GM12892 (cell line): ENCODE measurements around the gene CDH23.

Source experiments
- DNase-seq: peaks from one replicate; pipeline ENCODE4 v3.0.0; 2011; ENCODE audit not compliant: insufficient read length
- FAIRE-seq: peaks from 2 replicates; lab custom pipeline; 2011; peaks lifted over from hg19 to GRCh38; lab: Jason Lieb, UNC
- POLR2A ChIP-seq: IDR thresholded peaks from 2 replicates; pipeline ENCODE4 v1.6.1; 2011; ENCODE audit warnings: low read depth, low read length, control low read depth
- POLR2AphosphoS5 ChIP-seq: IDR thresholded peaks from 2 replicates; pipeline ENCODE4 v1.6.1; 2011; ENCODE audit warnings: low read depth, low read length, control low read depth
- TAF1 ChIP-seq: IDR thresholded peaks from 2 replicates; pipeline ENCODE4 v1.6.1; 2011; ENCODE audit warnings: low read depth, mild to moderate bottlenecking, control low read depth, low read length, borderline replicate concordance

Gene CDH23

DNA sequence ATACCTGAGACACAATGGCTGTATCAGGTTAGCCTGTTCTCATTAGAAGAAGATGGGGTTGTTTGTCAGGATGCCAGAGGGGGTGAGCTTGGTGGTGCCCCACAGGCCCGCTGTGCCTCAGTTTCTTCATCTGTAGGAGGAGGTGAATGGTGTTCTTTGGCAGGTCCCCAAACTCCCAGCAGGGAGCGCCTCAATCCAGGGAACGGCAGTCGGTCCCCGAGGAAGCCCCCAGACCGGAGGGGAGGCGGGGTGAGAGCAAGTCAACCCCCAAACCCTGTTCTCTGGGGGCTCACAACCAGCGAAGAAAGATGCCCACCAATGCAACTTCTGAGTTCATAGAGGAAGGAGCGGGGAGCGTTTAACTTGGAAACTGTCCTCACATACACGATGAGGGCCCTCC, 306.9 kb downstream of the CDH23 start:
- TF ChIP-seq POLR2AphosphoS5 (no peak), TAF1 (no peak), POLR2A (no peak)
- DNase-seq (no peak), FAIRE-seq (no peak)

DNA sequence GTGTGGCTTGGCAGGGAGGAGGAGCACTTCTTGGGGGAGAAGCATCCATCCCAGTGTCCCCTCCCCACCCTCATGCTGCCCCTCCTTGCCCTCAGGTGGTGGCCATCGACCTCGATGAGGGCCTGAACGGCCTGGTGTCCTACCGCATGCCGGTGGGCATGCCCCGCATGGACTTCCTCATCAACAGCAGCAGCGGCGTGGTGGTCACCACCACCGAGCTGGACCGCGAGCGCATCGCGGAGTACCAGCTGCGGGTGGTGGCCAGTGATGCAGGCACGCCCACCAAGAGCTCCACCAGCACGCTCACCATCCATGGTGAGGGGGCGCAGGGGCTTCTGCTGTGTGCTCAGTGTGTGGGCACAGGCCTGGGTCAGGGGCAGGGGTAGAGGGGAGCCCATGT, 308.1 kb downstream of the CDH23 start:
- no peak for FAIRE-seq
- no peak for TF ChIP-seq POLR2A
- no peak for TF ChIP-seq TAF1
- TF ChIP-seq POLR2AphosphoS5: no peak
- DNase-seq: no peak

DNA sequence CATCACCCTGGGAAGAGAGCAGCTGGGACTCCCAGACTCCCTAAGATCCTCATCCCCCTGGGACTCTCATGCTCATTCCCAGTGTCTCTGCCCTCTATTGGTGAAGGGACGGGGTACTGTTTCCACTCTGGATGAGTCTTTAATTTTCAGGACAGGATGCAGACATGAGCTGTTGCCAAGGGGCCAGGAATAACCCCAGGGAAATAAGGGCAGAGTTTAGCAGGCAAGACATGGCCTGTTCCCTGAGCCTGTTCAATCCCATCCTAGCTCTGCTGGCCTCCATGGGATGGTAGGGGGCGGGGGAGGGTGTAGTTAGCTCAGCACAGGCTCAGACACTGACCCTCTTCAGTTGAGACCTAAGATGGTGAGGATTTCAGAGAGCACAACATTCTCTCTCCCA, 308.9 kb downstream of the CDH23 start:
- DNase-seq (no peak), FAIRE-seq (no peak)
- TF ChIP-seq POLR2AphosphoS5 (no peak), POLR2A (no peak), TAF1 (no peak)

DNA sequence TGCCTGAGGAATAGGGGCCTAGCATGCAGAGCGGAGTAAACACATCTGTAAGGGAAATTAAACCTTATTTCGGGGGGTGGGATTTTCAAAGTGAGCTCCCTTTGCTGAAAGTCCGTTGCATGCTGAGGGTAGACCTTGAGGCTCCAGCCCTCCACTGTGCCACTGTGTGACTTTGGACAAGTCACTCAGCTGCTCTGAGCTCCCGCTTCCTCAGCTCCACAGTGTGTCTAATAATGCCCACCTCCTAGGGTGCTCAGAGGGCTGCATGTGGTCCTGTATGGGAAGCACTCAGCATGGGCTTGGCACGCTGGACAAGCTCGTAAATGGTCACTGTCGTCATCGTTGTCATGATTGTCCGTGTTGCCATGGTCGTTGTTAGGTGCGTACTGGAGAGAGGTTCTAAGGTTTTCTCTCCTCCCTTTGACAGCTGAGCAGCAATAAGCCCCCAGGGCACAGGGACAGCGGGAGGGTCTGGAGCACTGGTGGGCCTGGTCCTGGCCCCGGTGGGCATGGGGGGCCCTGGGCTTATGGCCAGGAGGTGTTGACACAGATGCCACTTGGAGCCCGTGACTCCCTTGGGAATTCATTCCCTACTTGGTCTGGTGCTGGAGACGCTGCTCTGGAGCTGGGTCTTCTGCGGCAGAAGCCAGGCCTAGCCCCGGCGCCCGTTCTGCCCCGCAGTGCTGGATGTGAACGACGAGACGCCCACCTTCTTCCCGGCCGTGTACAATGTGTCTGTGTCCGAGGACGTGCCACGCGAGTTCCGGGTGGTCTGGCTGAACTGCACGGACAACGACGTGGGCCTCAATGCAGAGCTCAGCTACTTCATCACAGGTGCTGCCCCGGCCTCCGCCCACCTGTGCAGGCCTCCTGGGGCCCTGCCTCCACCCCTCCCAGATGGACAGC, 309.7 kb downstream of the CDH23 start:
- TF ChIP-seq POLR2A (no peak), POLR2AphosphoS5 (no peak), TAF1 (no peak)
- FAIRE-seq (no peak), DNase-seq (no peak)

DNA sequence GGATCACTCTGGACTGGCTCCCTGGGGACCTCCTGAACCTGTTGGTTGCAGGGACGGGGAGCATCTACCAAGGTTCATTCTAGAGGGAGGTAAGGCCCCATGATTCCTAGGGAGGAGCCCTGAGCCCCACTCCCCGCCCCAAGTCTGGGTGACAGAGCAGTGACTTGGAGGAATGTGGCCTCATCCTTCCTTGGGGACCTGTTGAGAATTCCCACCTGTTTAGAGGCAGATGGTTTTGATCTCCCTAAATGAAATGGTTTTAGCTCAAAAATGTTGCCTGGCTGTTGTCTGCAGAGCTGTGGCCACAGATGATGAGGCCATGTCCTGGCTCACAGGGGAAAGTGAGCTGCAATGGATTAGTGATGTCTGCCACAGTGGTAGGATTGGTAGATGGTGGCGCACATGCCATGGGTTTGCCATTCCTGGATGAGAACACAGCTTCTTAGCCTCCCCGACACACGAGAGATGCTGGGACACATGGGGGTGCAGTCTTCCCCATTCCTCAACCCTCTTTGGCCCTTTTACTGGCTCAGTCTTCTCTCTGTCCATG, 310.6 kb downstream of the CDH23 start:
- TF ChIP-seq POLR2A (no peak), POLR2AphosphoS5 (no peak), TAF1 (no peak)
- no peak for FAIRE-seq
- DNase-seq: no peak

DNA sequence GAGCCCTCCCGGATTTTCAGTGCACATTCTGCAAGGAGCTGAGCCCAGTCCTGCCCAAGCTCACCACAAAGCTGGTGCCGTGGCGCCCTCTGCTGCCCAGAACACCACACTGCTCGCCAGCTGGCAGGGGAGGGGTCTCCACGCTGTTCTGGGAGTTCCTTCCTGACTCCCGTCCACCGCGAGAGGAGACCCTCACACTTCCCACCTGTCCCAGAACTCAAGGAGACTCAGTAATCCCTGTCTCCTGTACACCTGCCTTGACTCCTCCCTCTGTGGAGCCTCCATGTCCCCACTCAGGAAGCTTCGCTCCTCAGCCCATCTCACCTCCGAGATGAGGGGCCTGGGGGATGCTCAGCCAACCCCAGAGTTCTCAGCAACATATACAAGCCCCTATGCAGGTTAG, 311.6 kb downstream of the CDH23 start:
- peak; percentile 90 for FAIRE-seq
- TF ChIP-seq POLR2AphosphoS5 (no peak), POLR2A (no peak), TAF1 (no peak)
- DNase-seq: peak; percentile 68

DNA sequence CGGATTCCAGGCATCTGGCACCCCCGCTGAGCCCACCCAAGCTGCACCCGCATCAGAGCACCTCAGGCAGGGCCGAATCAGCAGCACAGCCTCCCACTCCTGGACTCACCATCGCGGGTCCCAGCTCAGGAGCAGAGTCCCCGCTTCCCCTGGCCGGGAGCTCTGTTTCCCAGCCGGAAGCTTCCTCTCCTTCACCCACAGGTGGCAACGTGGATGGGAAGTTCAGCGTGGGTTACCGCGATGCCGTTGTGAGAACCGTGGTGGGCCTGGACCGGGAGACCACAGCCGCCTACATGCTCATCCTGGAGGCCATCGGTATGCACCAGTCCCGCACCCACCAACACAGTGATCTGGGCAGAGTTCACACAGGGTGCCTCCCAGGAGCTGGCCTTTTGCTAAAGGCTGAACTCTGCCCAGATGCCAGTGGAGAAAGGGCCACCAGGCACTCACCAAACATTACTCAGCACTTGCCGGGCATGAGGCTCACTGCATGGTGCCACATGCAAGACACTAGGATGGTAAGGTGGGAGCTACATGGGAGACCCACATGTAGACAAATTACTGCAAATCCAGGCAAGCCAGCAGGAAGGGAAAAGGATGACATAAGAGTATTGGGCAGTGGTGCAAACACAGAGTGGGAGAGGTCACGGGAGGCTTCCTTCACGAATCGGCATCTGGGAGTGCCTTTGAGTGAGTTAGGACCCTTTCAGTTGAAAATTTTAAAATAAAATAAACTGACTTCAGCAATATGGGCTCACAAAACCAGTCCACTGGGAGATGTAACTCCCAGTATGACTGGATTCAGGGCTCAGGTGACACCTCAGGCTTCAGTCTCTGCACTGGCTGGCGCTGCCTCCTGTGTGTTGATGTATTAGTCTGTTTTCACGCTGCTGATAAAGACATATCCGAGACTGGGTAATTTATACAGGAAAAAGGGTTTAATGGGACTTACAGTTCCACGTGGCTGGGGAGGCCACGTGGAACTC, 312.5 kb downstream of the CDH23 start:
- FAIRE-seq: peak; percentile 71

DNA sequence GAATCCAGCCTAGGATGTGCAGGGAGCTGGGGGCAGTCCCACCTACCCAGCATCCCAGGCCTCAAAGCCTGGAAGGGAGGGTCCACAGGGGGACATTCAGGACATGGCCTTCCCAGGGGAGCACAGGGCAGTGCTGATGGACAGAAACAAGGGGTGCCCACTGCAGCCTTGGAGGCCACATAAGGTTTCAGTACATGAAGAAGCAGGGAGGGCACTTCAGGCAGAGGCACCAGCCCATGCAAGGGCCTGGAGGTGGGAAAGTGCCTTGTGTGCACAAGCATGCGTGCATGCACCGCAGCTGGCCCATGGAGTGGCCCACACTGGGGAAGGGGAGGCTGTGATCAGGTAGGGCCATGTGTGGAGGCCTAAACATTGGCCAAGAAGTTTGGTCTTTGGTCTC, 313.8 kb downstream of the CDH23 start:
- DNase-seq (no peak), FAIRE-seq (no peak)
- no peak for TF ChIP-seq POLR2A
- no peak for TF ChIP-seq POLR2AphosphoS5

More for the DNA sequence above, 312.5 kb downstream of the CDH23 start:
- TF ChIP-seq TAF1 (no peak), POLR2A (no peak), POLR2AphosphoS5 (no peak)
- no peak for DNase-seq

DNA sequence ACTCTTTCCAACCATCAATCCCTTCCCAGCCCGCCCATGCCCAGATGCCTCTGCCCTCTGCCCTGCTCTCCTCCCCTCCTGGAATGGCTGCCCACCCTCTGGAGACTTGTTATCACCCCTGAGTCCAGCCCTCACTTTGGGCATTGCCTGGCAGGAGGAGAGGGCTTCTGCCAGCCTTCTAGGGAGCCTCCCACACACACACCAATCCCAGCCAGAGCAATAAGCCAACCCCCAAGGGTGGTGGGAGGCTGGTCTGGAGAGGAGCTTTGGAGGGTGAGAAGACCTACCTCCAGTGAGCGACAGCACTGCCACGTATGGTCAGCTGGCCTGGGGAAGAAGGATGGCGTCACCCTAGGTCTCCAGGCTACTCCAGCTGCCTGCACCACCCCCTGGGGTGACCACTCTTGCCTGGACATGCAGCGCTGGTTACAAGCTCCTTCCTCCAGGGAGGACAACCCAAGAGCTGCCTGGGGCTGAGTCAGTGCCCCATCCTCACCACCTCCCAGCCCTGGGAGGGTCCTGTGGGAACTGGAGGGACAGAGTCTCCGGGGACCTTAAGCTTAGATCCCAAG, 314.4 kb downstream of the CDH23 start:
- no peak for TF ChIP-seq POLR2AphosphoS5
- DNase-seq (no peak), FAIRE-seq (no peak)

DNA sequence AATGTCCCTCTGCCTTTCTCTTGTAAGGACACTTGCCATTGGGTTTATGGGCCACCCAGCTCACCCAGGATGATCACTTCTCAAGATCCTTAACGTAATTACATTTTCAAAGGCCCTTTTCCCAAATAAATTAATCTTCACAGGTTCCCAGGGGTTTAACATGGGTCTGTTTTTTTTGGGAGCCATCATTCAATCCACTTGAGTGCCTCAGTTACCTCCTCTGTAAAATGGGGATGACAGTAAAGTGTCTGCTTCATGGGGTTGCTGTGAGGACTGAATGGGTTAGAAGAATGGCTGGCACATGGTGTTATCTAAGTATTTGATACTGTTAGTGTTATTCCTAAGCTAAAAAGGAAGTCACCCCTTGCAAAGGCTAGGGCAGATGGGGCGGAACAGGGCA, 315.4 kb downstream of the CDH23 start:
- DNase-seq: no peak
- TF ChIP-seq POLR2AphosphoS5 (no peak), TAF1 (no peak), POLR2A (no peak)
- no peak for FAIRE-seq
